ENCODE measurements around the gene USP36. TPM values are rescaled to one million over a fixed set of nuclear protein-coding genes. Genes with fewer than 3 reads are reported as not detected.
"Not testable (repeated sequence)": the region's sequence is repeated elsewhere in the genome, so short reads cannot be mapped to it uniquely, and the experiment has no call there.

USP36 gene
- total RNA-seq, 1 experiment from 2014 or later = 36.8 TPM

- DNase-seq (ENCODE audit: low spot score) = no peak
These were observed 47.2 kb downstream of the USP36 start for GRCh38 chr17:78793415-78793814.

GRCh38 chr17:78791840-78792709, 48.5 kb downstream of the USP36 start:
- DNase-seq (ENCODE audit: low spot score) = no peak

DNA sequence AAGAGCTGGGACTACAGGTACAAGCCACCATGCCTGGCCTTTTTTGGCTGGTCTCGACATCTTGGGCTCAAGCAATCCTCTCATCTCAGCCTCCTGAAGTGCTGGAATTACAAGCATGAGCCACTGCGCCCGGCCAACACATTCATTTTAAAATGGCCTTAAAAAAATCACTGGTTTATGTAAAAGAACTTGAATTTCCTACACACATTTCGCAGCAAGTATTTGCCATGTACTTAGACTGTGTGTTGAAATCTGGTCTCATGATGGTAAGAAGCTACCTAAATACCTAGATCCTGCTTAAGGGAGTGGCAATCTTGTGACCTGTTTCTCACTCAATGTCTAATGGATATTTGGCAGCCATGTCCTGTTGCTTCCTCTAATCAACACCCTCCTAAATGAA, 50.1 kb downstream of the USP36 start:
- no peak for DNase-seq (ENCODE audit: low spot score)

DNA sequence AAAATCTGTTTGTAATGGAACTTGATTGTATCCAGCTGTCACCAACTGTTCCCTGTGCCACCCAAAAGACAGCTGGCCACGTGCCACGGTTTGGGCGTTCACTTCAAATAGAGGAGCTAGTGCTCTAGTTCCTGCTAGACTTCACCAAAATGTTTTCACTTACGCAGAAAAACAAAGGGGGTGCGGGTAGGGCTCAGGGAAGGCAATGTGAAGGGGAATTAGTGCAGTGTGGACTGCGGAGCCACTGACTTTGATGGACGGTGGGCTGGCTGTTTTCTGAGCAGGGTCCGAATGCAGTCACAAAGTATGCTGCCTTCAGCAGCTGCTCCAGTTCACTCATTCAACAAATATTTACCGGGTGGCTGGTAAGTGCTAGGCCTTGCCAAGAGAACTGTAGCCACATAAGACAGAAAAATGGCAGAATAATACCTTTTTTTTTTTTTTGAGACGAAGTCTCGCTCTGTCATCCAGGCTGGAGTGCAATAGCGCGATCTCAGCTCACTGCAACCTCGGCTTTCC, 50.9 kb downstream of the USP36 start:
- DNase-seq (ENCODE audit: low spot score) = no peak

- DNase-seq (ENCODE audit: low spot score) = no peak
These were observed 51.4 kb downstream of the USP36 start for GRCh38 chr17:78789149-78789662.

DNA sequence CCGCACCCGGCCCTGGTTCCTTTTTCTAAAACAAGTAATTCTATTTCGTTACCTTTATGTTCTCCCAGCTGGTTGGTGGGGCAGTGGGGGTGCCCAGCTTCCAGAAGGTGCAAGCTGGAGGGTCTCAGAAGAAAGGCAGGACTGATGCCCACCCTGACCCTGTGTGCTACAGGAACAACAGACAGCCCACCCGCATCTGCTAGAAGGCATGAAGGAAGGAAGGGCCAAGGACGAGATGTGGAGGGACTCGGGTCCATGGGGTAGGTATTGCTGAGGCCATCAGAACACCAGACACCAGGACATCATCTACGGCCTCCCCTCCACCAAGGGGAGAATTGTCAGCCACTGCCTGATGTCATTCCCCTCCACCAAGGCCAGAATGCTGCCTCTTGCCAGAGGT, 52.2 kb downstream of the USP36 start:
- DNase-seq (ENCODE audit: low spot score) = no peak

DNA sequence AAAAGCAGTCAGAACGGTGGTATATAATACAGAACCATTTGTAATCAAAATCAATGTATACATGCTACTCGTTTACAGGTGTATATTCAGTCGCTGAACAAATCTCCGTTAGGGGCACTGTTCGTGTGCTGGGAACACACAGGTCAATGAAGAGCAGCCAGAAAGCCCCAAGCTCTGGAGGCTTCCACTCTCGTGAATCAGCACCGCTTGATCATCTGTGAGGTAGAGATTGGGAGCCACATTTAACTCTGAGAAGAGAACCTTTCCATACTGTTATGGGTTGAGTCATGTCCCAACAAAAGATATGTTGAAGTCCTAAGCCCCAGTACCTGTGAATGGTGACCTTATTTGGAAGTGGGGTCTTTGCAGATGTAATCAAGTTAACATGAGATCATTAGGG, 53.2 kb downstream of the USP36 start:
- DNase-seq (ENCODE audit: low spot score) = peak; percentile 87

- DNase-seq (ENCODE audit: low spot score) = no peak
These were observed 55.0 kb downstream of the USP36 start for GRCh38 chr17:78785663-78786057.

GRCh38 chr17:78785011-78785662, 55.5 kb downstream of the USP36 start:
- no peak for DNase-seq (ENCODE audit: low spot score)

GRCh38 chr17:78784352-78784751, 56.3 kb downstream of the USP36 start:
- DNase-seq (ENCODE audit: low spot score) = no peak

DNA sequence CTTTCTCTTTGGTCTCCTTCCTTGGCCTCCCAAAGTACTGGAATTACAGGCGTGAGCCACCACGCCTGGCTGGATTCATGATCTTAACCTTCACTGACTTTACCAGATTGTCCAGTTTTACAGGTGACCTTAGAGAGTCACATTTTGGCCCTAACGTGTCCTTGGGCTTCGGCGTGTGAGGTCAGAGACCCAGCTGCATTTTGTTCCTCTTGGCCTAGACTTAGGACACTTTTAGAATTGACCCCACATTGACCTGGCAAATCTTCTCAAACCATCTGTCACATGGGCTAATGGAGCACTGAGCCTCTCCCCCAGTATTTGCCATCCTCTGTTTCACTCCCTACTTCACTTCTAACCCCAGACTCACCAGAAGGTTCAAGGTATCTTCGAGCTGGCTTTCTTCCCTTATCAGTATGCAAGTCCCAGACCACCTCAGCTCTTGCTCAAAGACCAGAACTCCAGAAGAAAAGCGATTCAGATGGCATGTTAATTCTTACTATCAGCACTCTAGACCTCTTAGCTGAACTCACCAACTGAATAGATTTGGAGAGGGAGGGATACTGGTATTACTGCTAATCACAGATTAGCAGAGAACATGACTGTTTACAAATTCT, 56.8 kb downstream of the USP36 start:
- DNase-seq (ENCODE audit: low spot score) = no peak

DNA sequence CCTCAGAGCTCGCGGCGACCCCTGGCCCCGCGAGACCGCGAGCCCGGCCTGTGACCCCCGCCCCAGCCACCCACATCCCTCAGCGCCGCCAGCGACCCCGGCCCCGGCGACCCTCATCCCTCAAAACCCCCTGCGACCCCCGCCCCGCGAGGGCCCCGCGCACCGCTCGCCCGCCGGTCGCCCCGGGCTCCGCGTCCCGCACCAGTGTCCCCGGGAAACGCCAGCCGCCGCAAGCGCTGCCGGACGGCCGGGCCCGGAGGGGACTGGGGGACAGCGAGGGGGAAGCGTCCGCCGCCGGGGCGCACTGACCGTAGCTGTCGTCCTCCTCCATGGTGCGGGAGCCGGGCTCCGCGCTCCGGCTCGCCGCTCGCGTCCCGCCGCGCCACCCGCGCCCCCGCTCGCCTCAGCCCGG, 58.7 kb downstream of the USP36 start, which contains the start of gene CYTH1:
Gene CYTH1, minus strand, starts transcription at position 381 of the 412 bp plus-strand sequence. Its CDS starts 50 bp downstream, at position 331.
- DNase-seq (ENCODE audit: low spot score) = no peak

DNA sequence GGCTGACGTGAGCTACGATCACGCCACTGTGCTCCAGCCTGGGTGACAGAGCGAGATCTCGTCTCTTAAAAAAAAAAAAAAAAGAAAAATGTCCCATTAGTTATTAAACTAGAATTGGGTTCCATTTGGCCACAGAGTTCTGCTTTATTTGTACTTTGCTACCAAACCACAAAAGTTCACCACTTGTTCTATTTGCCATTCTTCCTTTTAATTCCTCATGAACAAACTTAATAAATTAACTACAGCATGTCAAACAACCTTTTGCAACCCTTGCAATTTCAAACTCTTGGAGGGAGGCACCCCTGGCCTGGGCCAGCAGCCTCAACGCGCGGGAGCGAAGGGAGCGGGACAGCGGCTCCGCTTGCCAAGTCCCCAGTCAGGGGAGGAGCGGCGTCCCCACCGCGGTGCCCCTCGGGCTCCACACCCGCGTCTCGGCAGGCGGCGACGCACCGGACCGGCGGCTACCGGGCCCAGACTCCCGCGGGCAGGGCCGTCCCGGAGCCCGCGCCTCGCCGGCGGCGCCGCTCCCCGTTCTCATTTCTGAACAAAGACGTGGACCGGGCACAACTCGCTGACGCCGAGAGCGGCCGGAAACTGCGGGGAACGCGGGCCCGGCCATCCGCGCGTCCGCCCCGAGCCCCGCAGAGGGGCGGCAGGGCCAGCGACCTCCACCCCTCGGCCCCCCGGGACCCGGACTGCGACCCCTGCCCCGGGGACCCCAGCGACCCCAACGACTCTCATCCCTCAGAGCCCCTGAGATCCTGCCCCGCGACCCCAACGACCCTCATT, 59.3 kb downstream of the USP36 start:
- DNase-seq (ENCODE audit: low spot score) = peak; percentile 14

GRCh38 chr17:78780335-78780734, 60.3 kb downstream of the USP36 start:
- no peak for DNase-seq (ENCODE audit: low spot score)

- no peak for DNase-seq (ENCODE audit: low spot score)
These were observed 60.8 kb downstream of the USP36 start for GRCh38 chr17:78779850-78780249.

DNA sequence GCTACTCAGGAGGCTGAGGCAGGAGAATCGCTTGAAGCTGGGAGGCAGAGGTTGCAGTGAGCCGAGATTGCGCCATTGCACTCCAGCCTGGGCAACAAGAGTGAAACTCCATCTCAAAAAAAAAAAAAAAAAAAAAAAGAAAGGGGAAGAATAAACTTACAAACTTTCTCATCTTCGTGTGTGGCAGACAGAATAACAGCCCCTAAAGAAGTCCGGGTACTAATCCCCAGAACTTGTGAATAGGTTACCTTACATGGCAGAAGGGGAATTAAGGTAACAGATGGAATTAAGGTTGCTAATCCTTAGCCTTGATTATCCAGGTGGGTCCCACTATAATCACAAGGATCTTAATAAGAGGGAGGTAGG, 61.3 kb downstream of the USP36 start:
- not testable (repeated sequence) for DNase-seq (ENCODE audit: low spot score)

- no peak for DNase-seq (ENCODE audit: low spot score)
These were observed 62.7 kb downstream of the USP36 start for GRCh38 chr17:78777881-78778280.

GRCh38 chr17:78774956-78775571, 65.5 kb downstream of the USP36 start:
- DNase-seq (ENCODE audit: low spot score) = no peak

DNA sequence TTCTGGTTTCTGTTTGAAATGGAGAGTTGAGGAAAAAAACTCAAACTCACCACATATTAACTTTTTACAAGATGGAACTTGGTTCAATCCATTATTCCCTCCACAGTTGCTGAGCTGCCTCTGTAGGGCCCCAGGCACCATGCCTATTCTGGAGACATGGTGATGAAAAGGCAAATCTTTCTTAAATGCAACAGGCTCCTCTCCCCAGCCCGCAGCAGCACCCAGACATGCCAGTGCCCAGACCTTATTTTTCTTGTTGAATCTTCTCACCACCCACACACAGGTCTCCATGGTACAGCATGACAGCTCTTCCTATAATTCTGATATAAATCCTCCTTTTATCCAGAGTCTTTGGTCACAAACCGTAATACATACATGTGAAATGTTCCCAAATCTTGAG, 66.2 kb downstream of the USP36 start:
- no peak for DNase-seq (ENCODE audit: low spot score)

GRCh38 chr17:78771758-78772382, 68.7 kb downstream of the USP36 start:
- DNase-seq (ENCODE audit: low spot score) = no peak

All from HT-29 (cell line).